HepG2 (cell line): ENCODE data around the gene USP7. TPM values are rescaled to one million over a fixed set of nuclear protein-coding genes. Genes with fewer than 3 reads are reported as not detected.

Experiments used
- FOXK1 ChIP-seq: sonication (generic); formaldehyde crosslinking; IDR thresholded peaks from 2 replicates; pipeline ENCODE4 v1.4.0; 2020; ENCODE audit warnings: low read depth, missing genetic modification reagents, borderline replicate concordance
- GFI1 ChIP-seq: sonication (generic); formaldehyde crosslinking; IDR thresholded peaks from 2 replicates; pipeline ENCODE4 v1.5.0; 2020; ENCODE audit warnings: missing genetic modification reagents, mild to moderate bottlenecking, borderline replicate concordance
- MTF1 ChIP-seq: sonication (generic); formaldehyde crosslinking; IDR thresholded peaks from 2 replicates; pipeline ENCODE4 v1.5.0; 2020; ENCODE audit warnings: missing genetic modification reagents
- REPIN1 ChIP-seq: sonication (generic); formaldehyde crosslinking; IDR thresholded peaks from 2 replicates; pipeline ENCODE4 v1.8.0; 2022; ENCODE audit warnings: missing genetic modification reagents, low read depth, mild to moderate bottlenecking, borderline replicate concordance
- SNAPC2 ChIP-seq: sonication (generic); formaldehyde crosslinking; IDR thresholded peaks from 2 replicates; pipeline ENCODE4 v1.8.1; 2022; ENCODE audit warnings: mild to moderate bottlenecking, missing genetic modification reagents
- SRF ChIP-seq: IDR thresholded peaks from 2 replicates; pipeline ENCODE4 v1.6.1; 2011; ENCODE audit warnings: mild to moderate bottlenecking, low read depth, low read length, moderate library complexity
- STAG1 ChIP-seq: sonication (generic); formaldehyde crosslinking; IDR thresholded peaks from 2 replicates; pipeline ENCODE4 v1.4.0; 2020; ENCODE audit warnings: missing genetic modification reagents
- TAF15 ChIP-seq: fragments of 200-400 bp; formaldehyde crosslinking; IDR thresholded peaks from one replicate; pipeline ENCODE4 v1.6.1; 2018; ENCODE audit warnings: mild to moderate bottlenecking, low read depth, low read length; ENCODE audit not compliant: poor library complexity, severe bottlenecking
- TEAD3 ChIP-seq: optimal IDR thresholded peaks from 2 replicates; pipeline ENCODE3; 2016; ENCODE audit warnings: borderline replicate concordance
- TMF1 ChIP-seq: sonication (generic); formaldehyde crosslinking; IDR thresholded peaks from 2 replicates; pipeline ENCODE4 v1.8.1; 2022; ENCODE audit warnings: low read depth, missing genetic modification reagents
- YEATS2 ChIP-seq: sonication (generic); formaldehyde crosslinking; IDR thresholded peaks from 2 replicates; pipeline ENCODE4 v1.4.0; 2020; ENCODE audit warnings: missing genetic modification reagents, borderline replicate concordance
- ZNF207 ChIP-seq: fragments of 450-650 bp; IDR thresholded peaks from 2 replicates; pipeline ENCODE4 v1.6.1; 2016; ENCODE audit warnings: antibody characterized with exemption, borderline replicate concordance
- ZNF292 ChIP-seq: sonication (generic); formaldehyde crosslinking; IDR thresholded peaks from 2 replicates; pipeline ENCODE4 v1.8.1; 2022; ENCODE audit warnings: mild to moderate bottlenecking, low read depth, missing genetic modification reagents, borderline replicate concordance
- ZNF350 ChIP-seq: sonication (generic); formaldehyde crosslinking; IDR thresholded peaks from 2 replicates; pipeline ENCODE4 v1.4.0; 2020; ENCODE audit warnings: mild to moderate bottlenecking, low read depth, missing genetic modification reagents, borderline replicate concordance
- ZNF431 ChIP-seq: sonication (generic); formaldehyde crosslinking; IDR thresholded peaks from 2 replicates; pipeline ENCODE4 v1.9.0; 2022; ENCODE audit warnings: missing genetic modification reagents, low read depth, mild to moderate bottlenecking, borderline replicate concordance
- ZNF432 ChIP-seq: sonication (generic); formaldehyde crosslinking; IDR thresholded peaks from 2 replicates; pipeline ENCODE4 v1.5.0; 2020; ENCODE audit warnings: missing genetic modification reagents, mild to moderate bottlenecking, borderline replicate concordance
- ZNF616 ChIP-seq: sonication (generic); formaldehyde crosslinking; IDR thresholded peaks from 2 replicates; pipeline ENCODE4 v1.5.0; 2020; ENCODE audit warnings: low read depth, mild to moderate bottlenecking, missing genetic modification reagents
- ZNF737 ChIP-seq: sonication (generic); formaldehyde crosslinking; IDR thresholded peaks from 2 replicates; pipeline ENCODE4 v1.5.0; 2020; ENCODE audit warnings: missing genetic modification reagents, mild to moderate bottlenecking, borderline replicate concordance
- ZNF75D ChIP-seq: sonication (generic); formaldehyde crosslinking; IDR thresholded peaks from 2 replicates; pipeline ENCODE4 v1.8.1; 2023; ENCODE audit warnings: missing genetic modification reagents, mild to moderate bottlenecking, borderline replicate concordance
- ZSCAN22 ChIP-seq: sonication (generic); formaldehyde crosslinking; IDR thresholded peaks from 2 replicates; pipeline ENCODE4 v1.4.0; 2020; ENCODE audit warnings: mild to moderate bottlenecking, missing genetic modification reagents
- polyA plus RNA-seq, 8 experiments: library from polyadenylated mRNA; depleted of rRNA in 3 of 8; stranded (reverse) in 7 of 8; unstranded in 1 of 8; fragments of >200 nt; fragmentation: Illumina TruSeq in 4 of 8; extraction: Trizol in 4 of 8; gene quantifications; 2 replicates each; pipeline versions ENCODE4 v1.2.1 to v1.2.3, GENCODE V29; 2011 to 2016; ENCODE audit warnings: low read depth in 4 of 8, missing spikeins in 1 of 8, mixed read lengths in 1 of 8; ENCODE audit not compliant: insufficient read depth in 1 of 8
- total RNA-seq, 5 experiments: library from RNA; depleted of rRNA; stranded (reverse); fragments of >200 nt; fragmentation: Illumina TruSeq; extraction: Trizol; gene quantifications; 2 replicates each; pipeline ENCODE4 v1.2.3, GENCODE V29; 2016; ENCODE audit warnings: low read depth in 1 of 5
- TF ChIP-seq, protein P1 (sequence below): sonication (generic); formaldehyde crosslinking; IDR thresholded peaks from 2 replicates; pipeline ENCODE4 v1.5.0; 2020; ENCODE audit warnings: missing genetic modification reagents
- TF ChIP-seq, protein P2 (sequence below): fragments of 450-650 bp; IDR thresholded peaks from 2 replicates; pipeline ENCODE4 v1.6.1; 2017; ENCODE audit warnings: mild to moderate bottlenecking
- TF ChIP-seq, protein P3 (sequence below): sonication (generic); formaldehyde crosslinking; IDR thresholded peaks from 2 replicates; pipeline ENCODE4 v1.5.0; 2020; ENCODE audit warnings: mild to moderate bottlenecking, missing genetic modification reagents
- TF ChIP-seq, protein P4 (sequence below): sonication (generic); formaldehyde crosslinking; IDR thresholded peaks from 2 replicates; pipeline ENCODE4 v1.5.1; 2020; ENCODE audit warnings: missing genetic modification reagents, mild to moderate bottlenecking, borderline replicate concordance

USP7 gene
- total and polyA plus RNA-seq, 2 of the 13 experiments (the other 11 are each of a cell fraction or from before 2014, with no cell fraction given), result 52.5 to 173 TPM

DNA sequence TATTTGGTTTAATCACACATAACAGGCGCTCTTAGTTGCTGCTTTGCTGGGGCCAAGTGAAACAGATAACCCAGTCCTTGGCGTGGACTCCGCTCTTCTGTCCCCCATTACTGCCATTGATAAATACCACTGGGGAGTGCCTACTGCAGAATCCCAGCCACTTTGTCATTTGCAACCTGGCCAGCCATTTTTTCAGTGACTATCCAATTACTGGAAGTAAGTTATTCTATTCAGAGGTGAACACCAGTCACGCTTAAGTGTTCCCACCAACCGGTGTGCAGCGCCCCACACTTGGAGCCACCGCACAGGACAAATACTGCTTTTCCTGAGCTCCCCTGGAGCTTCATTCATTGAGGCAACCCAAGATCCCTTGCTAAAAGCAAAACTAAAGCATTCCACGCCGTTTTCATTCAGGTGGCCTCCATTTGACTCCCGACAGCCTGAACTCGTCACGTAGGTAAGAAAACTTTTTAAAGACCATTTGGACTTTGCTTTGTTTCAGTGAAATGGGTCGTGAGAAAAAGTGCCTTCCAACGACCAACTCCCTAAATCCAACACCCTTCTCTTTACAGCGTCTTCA is 1.8 kb downstream of the USP7 start (continued):
- no peak for TF ChIP-seq STAG1 (CRISPR knock-in tag)
- TF ChIP-seq MTF1, result no peak
- TF ChIP-seq, protein P1, sequence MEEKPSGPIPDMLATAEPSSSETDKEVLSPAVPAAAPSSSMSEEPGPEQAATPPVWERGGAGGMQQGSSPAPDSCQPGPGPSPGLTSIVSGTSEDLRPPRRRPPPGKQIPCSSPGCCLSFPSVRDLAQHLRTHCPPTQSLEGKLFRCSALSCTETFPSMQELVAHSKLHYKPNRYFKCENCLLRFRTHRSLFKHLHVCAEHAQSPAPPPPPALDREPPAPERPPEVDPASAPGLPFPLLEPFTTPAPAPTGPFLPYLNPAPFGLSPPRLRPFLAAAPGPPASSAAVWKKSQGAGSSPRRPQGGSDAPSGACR (CRISPR knock-in tag), result 0 out of 2 replicates have a peak, but pooled peaks have one; percentile 1
- TF ChIP-seq TAF15, result no peak
- TF ChIP-seq ZNF431 (CRISPR knock-in tag), result no peak
- no peak for TF ChIP-seq ZNF292 (CRISPR knock-in tag)
- no peak for TF ChIP-seq SNAPC2 (CRISPR knock-in tag)
- TF ChIP-seq ZNF75D, result no peak
- TF ChIP-seq ZNF432, result no peak
- TF ChIP-seq FOXK1 (CRISPR knock-in tag), result no peak
- TF ChIP-seq ZNF350 (CRISPR knock-in tag), result no peak; the same call in 1 of the 2 replicates
- TF ChIP-seq TMF1 (CRISPR knock-in tag), result no peak
- no peak for TF ChIP-seq TEAD3
- no peak for TF ChIP-seq GFI1 (CRISPR knock-in tag)
- TF ChIP-seq, protein P2, sequence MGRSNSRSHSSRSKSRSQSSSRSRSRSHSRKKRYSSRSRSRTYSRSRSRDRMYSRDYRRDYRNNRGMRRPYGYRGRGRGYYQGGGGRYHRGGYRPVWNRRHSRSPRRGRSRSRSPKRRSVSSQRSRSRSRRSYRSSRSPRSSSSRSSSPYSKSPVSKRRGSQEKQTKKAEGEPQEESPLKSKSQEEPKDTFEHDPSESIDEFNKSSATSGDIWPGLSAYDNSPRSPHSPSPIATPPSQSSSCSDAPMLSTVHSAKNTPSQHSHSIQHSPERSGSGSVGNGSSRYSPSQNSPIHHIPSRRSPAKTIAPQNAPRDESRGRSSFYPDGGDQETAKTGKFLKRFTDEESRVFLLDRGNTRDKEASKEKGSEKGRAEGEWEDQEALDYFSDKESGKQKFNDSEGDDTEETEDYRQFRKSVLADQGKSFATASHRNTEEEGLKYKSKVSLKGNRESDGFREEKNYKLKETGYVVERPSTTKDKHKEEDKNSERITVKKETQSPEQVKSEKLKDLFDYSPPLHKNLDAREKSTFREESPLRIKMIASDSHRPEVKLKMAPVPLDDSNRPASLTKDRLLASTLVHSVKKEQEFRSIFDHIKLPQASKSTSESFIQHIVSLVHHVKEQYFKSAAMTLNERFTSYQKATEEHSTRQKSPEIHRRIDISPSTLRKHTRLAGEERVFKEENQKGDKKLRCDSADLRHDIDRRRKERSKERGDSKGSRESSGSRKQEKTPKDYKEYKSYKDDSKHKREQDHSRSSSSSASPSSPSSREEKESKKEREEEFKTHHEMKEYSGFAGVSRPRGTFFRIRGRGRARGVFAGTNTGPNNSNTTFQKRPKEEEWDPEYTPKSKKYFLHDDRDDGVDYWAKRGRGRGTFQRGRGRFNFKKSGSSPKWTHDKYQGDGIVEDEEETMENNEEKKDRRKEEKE, result no peak
- TF ChIP-seq YEATS2 (CRISPR knock-in tag), result no peak; the same call in 1 of the 2 replicates
- TF ChIP-seq, protein P3, sequence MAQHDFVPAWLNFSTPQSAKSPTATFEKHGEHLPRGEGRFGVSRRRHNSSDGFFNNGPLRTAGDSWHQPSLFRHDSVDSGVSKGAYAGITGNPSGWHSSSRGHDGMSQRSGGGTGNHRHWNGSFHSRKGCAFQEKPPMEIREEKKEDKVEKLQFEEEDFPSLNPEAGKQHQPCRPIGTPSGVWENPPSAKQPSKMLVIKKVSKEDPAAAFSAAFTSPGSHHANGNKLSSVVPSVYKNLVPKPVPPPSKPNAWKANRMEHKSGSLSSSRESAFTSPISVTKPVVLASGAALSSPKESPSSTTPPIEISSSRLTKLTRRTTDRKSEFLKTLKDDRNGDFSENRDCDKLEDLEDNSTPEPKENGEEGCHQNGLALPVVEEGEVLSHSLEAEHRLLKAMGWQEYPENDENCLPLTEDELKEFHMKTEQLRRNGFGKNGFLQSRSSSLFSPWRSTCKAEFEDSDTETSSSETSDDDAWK (CRISPR knock-in tag), result no peak
- no peak for TF ChIP-seq SRF
- no peak for TF ChIP-seq ZNF737
- TF ChIP-seq REPIN1, result no peak
- TF ChIP-seq, protein P4, sequence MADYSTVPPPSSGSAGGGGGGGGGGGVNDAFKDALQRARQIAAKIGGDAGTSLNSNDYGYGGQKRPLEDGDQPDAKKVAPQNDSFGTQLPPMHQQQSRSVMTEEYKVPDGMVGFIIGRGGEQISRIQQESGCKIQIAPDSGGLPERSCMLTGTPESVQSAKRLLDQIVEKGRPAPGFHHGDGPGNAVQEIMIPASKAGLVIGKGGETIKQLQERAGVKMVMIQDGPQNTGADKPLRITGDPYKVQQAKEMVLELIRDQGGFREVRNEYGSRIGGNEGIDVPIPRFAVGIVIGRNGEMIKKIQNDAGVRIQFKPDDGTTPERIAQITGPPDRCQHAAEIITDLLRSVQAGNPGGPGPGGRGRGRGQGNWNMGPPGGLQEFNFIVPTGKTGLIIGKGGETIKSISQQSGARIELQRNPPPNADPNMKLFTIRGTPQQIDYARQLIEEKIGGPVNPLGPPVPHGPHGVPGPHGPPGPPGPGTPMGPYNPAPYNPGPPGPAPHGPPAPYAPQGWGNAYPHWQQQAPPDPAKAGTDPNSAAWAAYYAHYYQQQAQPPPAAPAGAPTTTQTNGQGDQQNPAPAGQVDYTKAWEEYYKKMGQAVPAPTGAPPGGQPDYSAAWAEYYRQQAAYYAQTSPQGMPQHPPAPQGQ (CRISPR knock-in tag), result 0 out of 2 replicates have a peak, but pooled peaks have one; percentile 65
- TF ChIP-seq ZNF207, result no peak
- 0 out of 2 replicates have a peak, but pooled peaks have one; percentile 14 for TF ChIP-seq ZSCAN22
- TF ChIP-seq ZNF616 (CRISPR knock-in tag), result no peak
